NB4 (cell line): ENCODE results near the gene ADORA1.

Experiments
- MYC ChIP-seq: IDR thresholded peaks from 2 replicates; pipeline ENCODE4 v1.6.1; 2011; ENCODE audit warnings: low read depth, low read length
- POLR2A ChIP-seq: IDR thresholded peaks from 2 replicates; pipeline ENCODE4 v1.6.1; 2011; ENCODE audit warnings: mild to moderate bottlenecking; ENCODE audit not compliant: insufficient read length; ENCODE audit errors: extremely low read depth
- TF ChIP-seq, protein P1 (sequence below): IDR thresholded peaks from 2 replicates; pipeline ENCODE4 v1.6.1; 2011; ENCODE audit warnings: low read depth, low read length
- TF ChIP-seq, protein P2 (sequence below): IDR thresholded peaks from one replicate; pipeline ENCODE4 v1.5.1; 2012; ENCODE audit warnings: low read depth, low read length

DNA sequence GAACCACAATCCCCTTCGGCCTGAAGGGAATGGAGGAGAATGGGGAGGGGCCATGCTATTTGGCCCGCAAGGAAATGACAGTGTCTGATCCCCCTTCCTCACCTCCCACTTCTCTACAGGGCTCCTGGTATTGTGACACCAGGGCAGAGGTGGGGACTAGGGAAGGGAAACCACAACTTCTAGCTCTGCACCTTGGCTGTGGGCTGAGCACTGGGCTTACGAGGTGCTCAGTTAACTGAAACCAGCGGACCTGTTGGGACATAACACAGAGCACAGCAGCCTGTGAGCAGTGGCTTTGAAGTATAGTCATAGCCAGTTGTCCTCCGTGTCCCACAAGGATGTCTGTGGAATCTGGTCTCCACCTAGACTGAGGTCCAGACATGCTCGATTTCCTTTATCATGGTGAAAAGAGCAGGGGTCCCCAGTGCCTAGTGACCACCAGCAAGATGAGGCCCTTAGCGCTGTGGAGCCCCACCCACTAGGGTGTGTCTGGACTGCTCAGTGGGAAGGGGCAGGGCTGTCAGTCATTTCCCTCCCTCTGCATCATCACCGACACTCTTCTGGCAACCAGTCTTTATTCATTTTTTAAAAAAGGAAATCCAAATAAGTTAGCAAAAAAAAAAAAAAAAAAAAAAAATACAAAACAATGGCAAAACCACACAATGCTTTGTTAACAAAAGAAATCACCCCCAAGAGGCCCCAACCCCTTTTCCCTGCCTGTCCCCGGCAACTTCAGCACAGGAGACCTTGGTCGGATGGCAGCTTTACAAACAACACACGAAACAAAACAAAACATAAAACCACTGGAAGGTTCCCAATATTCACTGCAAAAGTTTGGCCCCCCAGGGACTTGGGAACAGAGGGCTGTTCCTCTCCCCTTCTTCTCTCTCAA lies 44.7 kb upstream of the ADORA1 start:
- TF ChIP-seq, protein P1, sequence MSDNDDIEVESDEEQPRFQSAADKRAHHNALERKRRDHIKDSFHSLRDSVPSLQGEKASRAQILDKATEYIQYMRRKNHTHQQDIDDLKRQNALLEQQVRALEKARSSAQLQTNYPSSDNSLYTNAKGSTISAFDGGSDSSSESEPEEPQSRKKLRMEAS = no peak
- TF ChIP-seq, protein P2, sequence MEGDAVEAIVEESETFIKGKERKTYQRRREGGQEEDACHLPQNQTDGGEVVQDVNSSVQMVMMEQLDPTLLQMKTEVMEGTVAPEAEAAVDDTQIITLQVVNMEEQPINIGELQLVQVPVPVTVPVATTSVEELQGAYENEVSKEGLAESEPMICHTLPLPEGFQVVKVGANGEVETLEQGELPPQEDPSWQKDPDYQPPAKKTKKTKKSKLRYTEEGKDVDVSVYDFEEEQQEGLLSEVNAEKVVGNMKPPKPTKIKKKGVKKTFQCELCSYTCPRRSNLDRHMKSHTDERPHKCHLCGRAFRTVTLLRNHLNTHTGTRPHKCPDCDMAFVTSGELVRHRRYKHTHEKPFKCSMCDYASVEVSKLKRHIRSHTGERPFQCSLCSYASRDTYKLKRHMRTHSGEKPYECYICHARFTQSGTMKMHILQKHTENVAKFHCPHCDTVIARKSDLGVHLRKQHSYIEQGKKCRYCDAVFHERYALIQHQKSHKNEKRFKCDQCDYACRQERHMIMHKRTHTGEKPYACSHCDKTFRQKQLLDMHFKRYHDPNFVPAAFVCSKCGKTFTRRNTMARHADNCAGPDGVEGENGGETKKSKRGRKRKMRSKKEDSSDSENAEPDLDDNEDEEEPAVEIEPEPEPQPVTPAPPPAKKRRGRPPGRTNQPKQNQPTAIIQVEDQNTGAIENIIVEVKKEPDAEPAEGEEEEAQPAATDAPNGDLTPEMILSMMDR = no peak
- TF ChIP-seq POLR2A (no peak), MYC (no peak)
